GM11168 (cell line): ENCODE results near the gene PTPRN2.
"Not testable (repeated sequence)": the region's sequence is repeated elsewhere in the genome, so short reads cannot be mapped to it uniquely, and the experiment has no call there.

ENCODE experiments used
- in situ Hi-C: fragments of 300-500 bp; cut with MboI; formaldehyde crosslinking; loops from one replicate; pipeline ENCODE4 v1.12.0; 2022; ENCODE audit warnings: low sequenced_read_pairs; ENCODE audit not compliant: unreplicated experiment

PTPRN2 gene

GRCh38 chr7:158256091-158256816, 331.4 kb downstream of the PTPRN2 start:
- in situ Hi-C loops: no loop called here

GRCh38 chr7:158255558-158255957, 332.1 kb downstream of the PTPRN2 start:
- in situ Hi-C loops: no loop called here

- in situ Hi-C loops: no loop called here
Observed at GRCh38 chr7:158255156-158255555, 332.5 kb downstream of the PTPRN2 start.

GRCh38 chr7:158253670-158254045, 334.0 kb downstream of the PTPRN2 start:
- in situ Hi-C loops: not testable (repeated sequence)

- in situ Hi-C loops: no loop called here
Observed at GRCh38 chr7:158252837-158253669, 334.6 kb downstream of the PTPRN2 start.

- in situ Hi-C loops: no loop called here
Observed at GRCh38 chr7:158252081-158252836, 335.4 kb downstream of the PTPRN2 start.

GRCh38 chr7:158251061-158251965, 336.3 kb downstream of the PTPRN2 start:
- in situ Hi-C loops: no loop called here

GRCh38 chr7:158249692-158250091, 337.9 kb downstream of the PTPRN2 start:
- in situ Hi-C loops: no loop called here

- in situ Hi-C loops: no loop called here
Observed at GRCh38 chr7:158248816-158249215, 338.8 kb downstream of the PTPRN2 start.

GRCh38 chr7:158247758-158248487, 339.7 kb downstream of the PTPRN2 start:
- in situ Hi-C loops: no loop called here

- in situ Hi-C loops: no loop called here
Observed at GRCh38 chr7:158246960-158247673, 340.5 kb downstream of the PTPRN2 start.

GRCh38 chr7:158246272-158246959, 341.2 kb downstream of the PTPRN2 start:
- in situ Hi-C loops: no loop called here

GRCh38 chr7:158245724-158246041, 341.9 kb downstream of the PTPRN2 start:
- in situ Hi-C loops: no loop called here

- in situ Hi-C loops: no loop called here
Observed at GRCh38 chr7:158244873-158245723, 342.5 kb downstream of the PTPRN2 start.

GRCh38 chr7:158244430-158244829, 343.2 kb downstream of the PTPRN2 start:
- in situ Hi-C loops: no loop called here

- in situ Hi-C loops: no loop called here
Observed at GRCh38 chr7:158241919-158242318, 345.7 kb downstream of the PTPRN2 start.

- in situ Hi-C loops: no loop called here
Observed at GRCh38 chr7:158240801-158241200, 346.8 kb downstream of the PTPRN2 start.
